Muscle of back (tissue), 11 donors: ENCODE measurements around the gene ERCC6. TPM values are rescaled to one million over a fixed set of nuclear protein-coding genes. Genes with fewer than 3 reads are reported as not detected.

Experiments
- DNase-seq, 3 donors: peaks; one replicate each; pipeline versions ENCODE4 v3.0.0 to v3.0.0-alpha.2; 2013
- polyA plus RNA-seq, 10 donors: library from polyadenylated mRNA; unstranded; fragments of 120-200 nt; gene quantifications; one replicate each; pipeline ENCODE4 v1.2.1, GENCODE V29; 2013; ENCODE audit not compliant: insufficient read length in 10 of 10

Gene ERCC6
- polyA plus RNA-seq, 10 donors: 7.7 to 14.3 (median 10.0) TPM

DNA sequence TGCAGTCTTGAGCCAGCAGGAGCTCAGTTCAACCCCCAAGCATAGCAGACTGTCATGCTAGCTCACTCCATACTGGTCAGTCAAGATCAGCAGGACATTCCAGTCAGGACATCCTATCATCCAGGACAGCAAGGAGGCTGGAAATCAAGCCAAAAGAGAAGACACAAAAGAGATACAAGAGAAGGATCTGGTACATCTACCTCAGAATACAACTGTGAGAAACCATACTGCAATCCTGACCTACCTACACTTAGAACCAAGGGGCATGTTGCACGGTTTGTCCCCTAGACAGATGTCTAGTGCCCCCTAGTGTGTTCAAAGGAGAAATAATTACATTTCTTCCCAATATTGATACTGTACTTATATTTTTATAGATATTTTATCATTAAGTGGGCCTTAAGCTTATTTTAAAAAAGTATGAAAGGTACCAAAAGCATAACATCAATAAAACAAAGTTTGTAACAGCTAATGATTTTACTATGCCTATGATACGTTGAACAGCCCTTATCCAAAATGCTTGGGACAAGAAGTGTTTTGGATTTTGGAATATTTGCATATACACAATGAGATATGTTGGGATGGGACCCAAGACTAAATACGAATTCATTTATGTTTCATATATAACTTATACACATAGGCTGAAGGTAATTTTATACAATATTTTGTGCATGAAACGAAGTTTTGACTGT is 26.7 kb downstream of the ERCC6 start:
- DNase-seq: peak in 1 of 3 donors; percentile 34

DNA sequence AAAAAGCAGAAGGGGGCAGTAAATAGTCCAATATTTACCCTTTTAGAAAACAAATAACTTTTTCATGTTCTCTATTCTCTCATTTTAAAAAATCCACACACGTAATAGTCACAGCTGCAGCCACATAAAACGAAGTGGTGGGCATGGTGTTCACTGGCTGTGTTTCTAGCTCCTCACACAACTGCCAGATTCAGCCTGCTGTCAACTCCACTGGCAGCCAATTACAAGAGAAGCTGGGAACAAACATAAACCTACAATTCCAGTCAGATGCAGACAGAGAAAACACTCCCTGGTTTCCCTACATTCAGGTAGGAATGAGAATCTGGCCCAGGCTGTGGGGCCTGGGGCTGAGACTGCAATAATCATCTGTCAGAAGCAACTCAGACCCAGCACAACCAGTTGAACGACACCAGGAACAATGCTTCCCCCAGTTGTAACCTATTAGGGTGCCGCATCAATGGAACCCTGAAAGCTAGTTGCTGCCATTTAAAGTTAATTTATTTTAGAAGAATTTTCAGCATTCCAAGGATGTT is 29.1 kb downstream of the ERCC6 start:
- no peak for DNase-seq

DNA sequence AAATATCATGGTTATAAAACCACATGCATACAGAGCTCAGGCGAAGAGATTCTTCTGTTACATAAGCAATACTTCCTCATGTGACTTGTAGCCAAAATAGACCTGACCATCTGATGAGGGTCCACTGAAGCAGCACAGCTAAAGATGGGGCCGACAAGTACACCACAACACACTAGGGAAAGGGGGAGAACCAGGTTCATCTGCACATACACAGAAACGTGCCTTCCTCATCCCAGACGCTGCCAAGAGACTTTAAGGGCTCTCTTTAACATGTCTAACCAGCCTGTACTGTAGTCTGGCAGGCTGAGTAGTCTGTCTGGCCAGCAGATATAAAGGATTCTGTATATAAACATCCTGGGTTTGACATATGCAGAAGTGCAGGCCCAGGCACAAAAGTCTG is 30.3 kb downstream of the ERCC6 start:
- DNase-seq: no peak

DNA sequence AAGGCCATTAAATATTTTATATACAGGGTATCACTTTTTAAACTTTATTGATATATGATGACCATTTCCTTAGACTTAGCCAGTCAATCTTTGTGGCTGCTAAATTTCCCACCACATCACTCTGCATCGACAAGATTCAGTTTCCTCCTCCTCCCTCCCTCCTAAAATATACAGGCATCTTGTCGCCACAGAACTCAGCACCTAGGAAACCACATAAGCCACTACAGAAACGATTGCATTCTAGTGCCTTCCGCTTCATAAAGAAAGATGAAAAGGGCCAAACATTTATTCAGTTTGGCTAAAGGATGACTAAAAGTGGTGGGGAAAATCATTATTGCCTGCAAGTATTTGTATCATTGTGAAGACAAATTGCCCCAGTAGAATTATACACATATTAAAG is 30.7 kb downstream of the ERCC6 start:
- DNase-seq: no peak

DNA sequence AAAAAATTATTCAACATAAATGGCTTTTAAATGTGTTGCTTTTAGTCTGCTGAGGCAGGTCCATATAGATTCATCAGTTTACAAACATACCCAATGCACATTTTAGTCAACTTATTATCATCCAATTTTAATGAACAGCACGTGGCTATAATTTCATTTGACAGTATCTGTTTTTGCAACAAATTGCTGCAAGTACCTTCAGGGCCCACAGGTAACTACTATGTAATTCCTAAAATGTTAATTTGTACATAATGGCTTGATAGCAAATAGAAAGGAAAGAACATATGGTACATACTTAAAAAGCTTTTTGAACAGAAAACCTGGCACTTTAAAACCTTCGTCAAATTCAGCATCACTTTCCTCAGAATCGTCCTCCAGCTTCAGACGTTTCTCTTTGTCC is 33.3 kb downstream of the ERCC6 start:
- DNase-seq: no peak

DNA sequence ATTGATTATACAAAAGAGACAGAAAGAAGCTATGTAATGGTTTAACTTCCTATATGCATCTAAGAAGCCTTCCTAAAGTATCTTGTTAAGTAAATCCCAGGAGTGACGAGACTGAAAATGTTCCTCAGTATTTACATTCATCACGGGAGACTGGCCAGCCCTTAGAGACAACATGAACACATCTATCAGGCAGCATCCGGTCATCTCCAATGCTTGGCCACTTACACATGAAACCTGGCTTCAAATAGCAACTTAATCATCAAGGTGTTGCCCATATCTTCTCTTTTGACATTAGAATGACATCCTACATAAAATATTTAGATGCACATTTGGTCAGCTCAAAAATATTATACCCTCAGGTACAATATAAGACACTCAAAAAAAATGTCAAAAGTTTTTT is 33.8 kb downstream of the ERCC6 start:
- DNase-seq: no peak

DNA sequence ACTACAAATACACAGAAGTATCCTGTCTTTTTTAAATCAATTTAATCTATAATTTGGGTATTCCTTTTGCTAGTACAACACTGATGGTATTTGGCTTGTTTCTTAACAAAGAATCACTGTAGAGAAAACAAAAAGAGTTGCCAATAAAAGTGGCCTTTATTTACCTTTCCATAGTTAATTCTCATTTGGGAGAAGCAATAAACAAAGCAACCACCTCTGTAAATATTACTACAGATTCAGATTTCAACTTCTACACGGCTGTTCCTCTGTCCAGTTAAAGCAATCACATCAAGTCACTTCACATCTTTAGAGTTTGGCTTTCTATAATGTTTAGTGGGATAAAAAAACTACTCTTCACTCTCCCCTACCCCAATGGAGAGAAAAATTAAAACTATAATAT is 34.4 kb downstream of the ERCC6 start:
- no peak for DNase-seq

DNA sequence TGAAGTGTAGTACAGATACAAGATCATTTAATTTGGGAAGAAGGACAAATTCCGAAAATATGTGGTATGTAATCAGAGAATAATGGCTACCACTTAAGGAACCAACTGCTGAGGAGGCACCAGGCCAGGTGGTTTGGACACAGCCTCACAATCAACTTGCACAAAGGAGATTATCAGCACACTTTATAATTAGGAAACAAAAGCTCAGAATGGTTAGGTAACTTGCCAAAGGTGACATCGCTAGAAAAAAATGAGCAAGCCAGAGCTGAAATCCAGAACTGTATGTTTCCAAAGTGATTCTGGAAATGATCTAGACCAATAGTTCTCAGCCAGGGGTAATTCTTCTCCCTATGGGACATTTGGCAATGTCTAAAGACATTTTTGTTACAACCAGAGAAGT is 36.6 kb downstream of the ERCC6 start:
- DNase-seq: peak in 1 of 3 donors; percentile 12

DNA sequence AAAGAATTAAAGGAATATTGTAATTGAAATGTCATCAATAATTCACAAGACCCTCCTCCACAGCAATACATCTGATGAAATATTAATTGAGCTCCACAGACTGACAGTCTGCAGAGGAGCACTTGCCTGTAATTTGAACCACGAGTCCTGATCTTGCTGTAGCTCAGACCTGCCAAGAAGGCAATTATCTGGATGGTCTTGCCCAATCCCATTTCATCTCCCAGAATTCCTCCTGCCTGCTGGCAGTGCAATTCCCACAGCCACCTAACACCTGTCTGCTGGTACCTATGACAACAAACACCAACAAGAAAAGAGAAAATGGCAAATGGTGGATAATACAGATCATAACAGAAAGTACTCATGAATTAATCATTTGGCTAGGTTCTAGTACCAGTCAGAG is 38.5 kb downstream of the ERCC6 start:
- peak in 1 of 3 donors; percentile 23 for DNase-seq

DNA sequence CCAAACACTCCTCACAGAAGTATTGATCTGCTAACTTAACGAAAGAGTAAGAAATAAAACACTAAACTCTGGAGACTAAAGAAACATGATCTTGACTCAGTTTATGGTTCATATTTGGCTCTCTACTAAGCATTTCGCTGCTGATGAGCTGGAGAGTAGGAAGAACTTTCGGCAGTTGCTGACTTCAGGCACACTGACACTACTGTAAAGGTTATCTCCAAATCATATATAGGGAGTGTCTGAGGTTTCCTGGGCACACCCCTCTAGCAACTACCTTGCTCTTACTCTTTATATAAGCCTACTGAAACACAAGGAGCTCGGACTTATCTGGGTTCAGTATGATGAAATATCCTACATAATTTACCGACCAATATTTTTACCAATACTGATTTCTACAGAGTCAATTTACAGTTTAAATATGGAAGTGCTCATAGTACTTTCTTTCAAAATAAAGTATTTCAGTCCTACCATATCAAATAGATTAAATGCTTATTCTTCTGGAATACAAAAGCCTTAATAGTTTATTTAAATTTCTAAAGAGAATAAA is 39.5 kb downstream of the ERCC6 start:
- no peak for DNase-seq

DNA sequence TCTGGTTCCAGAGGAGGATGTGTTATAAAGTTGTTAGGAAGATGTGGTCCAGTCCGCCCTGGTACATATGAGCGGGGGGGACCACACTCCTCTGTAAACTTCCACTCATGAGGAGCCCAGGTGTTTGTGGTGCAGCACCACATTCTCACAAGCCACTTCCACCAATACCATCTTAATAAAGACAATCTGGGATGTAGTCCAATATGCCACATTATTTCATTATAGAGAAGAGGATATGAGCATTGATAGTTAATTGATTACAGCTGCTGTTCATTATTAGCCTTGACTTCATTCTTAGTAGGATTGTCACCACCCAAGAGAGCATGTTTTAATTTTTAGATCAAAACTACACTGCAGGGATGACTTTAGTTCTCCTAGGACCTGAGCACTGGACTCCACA is 40.5 kb downstream of the ERCC6 start:
- DNase-seq: no peak

DNA sequence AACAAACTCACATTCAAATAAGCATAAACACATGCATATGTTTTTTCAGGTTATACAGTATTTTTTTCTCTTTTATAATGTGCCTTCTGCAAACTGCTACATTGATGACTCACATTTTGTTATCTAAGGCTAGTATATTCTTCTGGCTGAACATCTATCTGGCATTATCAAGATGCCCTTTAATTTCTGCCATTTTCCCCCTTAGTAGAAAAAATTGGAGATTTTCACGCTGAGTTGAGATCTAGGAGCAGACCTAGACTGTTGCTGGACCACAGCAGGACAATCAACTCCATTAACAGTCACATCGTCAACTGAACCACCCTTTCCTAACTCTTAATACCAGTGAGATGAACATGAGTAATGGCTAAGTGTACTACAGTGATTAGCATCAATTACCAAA is 41.6 kb downstream of the ERCC6 start:
- no peak for DNase-seq

DNA sequence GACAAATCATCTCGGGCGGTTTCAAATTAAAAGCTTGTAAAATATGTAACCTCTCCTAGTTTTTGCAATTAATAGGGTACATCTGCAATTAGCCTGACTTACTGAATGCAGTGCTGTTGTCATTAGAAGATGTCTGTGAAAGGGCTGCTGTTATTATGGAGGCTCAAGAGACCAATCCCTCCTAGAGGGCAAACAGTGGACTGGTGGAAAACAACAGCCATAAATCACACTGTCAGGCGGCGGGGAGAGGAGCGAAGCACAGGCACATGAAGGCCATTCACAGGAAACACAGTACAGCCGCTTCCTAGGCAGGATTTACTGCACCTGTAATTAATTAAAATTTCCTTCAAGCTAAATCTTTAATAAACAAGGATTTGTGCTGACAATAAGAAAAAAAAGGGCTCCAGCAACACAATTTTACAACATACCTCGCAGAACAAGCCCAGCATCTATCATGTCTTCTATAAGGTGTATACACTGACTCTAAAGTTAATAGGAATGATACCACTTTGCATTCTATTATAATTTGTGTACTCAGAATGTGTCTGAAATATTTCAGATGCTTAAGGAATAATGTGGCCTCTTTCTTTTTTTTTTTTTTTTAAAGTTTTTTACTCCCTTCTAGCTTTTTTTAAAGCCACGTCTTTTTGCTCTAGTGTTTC is 50.7 kb downstream of the ERCC6 start:
- DNase-seq: no peak

DNA sequence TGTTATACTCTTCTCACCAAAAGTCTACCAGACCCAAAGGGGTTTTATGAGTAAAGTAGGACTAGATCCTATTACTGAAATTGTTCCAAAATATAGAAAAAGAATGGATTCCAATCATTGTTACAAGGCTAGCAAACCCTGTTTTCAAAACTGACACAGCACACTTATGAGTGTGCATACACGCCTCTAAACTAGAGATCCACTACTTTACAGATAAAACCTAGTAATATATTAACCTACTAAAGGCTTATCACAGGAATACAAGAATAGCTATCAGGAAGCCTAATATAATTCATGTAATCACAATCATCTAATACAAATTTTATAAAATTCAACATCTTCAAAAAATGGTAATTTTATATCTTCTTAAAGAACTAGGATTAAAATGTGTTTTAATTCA is 52.2 kb downstream of the ERCC6 start:
- no peak for DNase-seq

DNA sequence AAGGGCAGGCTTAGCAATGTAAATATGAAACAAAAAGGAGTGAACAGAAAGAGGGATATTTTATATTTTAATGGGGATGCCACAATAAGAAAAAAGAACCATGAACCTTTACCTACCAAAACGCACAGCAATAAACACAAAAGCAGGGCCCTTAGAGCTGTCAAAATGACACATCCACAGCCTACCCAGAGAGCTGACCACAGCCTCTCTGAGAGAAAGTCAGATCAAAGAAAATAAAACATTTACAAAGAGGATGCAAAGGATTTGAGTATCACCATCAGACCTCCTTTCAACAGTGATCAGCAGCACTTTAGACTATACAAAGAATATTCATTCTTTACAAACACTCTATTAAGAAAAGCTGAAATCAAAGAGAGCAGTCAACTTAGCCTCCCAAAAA is 52.9 kb downstream of the ERCC6 start:
- no peak for DNase-seq

DNA sequence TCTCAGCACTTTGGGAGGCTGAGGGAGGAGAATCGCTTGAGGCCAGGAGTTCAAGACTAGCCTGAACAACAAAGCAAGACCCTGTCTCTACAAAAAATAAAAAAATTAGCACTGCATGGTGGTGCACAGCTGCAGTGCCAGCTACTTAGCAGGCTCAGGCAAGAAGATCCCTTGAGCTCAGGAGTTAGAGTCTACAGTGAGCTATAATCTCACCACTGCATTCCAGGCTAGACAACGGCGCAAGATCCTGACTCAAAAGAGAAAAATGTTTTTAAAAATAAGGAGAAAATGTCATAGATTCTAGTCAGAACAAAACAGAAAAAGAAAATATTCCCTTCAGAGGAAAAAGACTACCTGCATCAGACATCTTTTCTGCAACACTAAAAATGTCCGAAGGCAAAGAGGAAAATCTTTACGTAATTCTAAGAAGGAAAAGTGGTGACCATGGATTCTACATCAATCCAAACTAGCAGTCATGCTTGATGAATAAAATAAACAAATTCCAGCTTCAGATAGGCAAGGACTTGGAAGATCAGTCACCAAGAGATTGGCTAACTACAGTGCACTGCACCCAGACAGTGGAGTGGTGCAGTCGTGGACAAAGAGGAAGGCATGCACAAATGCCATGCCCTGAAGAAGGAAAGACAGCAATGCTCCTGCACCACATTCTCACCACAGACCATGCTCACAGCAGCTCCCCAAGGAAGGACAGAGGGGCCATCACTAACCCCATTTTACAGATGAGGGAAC is 54.3 kb downstream of the ERCC6 start:
- no peak for DNase-seq

DNA sequence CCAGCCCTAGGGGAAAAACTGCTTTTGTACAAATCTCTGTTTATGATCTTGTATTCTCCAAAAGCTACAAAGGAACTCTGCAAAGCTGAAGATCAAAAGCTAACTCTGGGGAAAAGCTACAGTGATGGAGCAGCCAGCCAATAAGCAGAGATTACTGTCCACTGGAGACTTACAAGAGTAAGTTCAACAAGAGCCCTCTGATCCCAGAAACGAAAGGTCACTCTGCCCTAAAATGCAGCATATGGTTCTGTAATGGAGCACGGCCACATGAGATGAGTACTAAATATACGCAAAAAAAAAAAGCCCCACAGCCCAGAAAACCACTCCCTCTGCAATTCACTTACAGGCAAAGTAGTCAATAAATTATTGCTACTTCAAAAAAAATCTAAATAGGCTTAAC is 60.1 kb downstream of the ERCC6 start:
- peak in 2 of 3 donors; percentile 2 to 19 for DNase-seq

DNA sequence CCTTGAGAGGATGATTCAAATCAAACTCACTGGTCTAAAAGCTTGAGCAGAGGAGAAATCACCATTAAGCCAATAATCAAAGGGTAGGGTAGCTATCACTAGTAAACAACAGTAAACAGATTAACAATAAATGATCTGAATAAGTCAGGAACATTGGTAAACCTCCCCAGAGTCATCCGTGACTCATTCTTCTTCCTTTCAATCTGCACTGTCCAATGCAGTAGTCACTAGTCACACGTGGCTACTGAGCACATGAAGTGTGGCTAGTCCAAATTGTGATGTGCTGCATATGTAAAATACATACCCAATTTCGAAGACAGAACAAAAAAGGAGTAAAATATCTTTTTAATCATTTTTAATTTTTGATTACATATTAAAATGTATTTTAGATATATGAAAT is 64.0 kb downstream of the ERCC6 start:
- DNase-seq: no peak

DNA sequence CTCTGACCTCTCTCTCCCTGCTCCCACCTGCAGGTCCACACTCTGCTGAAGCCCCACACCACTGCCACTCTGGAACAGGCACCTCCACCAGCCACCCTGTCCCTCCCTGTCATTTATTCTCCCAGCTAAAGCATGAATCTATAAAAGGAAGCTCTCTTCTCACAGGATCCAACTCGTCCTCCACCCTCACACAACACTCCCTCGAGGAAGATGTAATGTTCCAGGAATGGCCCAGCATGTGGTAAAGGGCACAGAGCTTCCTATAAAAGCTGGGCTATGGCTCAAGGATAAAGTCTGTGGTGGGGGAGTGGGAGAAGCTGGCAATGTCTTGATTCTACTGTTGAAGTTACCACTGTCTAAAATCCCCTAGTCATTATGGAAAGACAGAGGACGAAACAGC is 67.4 kb downstream of the ERCC6 start:
- DNase-seq: no peak

DNA sequence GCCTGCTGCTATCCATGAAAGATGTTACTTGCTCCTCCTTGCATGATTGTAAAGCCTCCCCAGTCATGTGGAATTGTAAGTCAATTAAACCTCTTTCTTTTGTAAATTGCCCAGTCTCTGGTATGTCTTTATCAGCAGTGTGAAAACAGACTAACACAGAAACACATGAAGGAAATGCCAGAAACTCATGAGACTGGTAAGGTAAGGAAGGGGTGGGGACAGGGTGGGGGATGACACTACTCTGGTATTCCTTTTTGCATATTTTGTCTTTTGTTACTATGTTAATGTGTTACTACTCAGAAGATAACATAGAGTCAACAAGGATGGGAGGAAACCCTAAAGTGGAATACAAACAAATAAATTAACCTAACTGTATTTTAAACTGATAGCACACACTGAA is 73.2 kb downstream of the ERCC6 start:
- DNase-seq: no peak
